Measurements from ENCODE around the gene STAB2.

DNA sequence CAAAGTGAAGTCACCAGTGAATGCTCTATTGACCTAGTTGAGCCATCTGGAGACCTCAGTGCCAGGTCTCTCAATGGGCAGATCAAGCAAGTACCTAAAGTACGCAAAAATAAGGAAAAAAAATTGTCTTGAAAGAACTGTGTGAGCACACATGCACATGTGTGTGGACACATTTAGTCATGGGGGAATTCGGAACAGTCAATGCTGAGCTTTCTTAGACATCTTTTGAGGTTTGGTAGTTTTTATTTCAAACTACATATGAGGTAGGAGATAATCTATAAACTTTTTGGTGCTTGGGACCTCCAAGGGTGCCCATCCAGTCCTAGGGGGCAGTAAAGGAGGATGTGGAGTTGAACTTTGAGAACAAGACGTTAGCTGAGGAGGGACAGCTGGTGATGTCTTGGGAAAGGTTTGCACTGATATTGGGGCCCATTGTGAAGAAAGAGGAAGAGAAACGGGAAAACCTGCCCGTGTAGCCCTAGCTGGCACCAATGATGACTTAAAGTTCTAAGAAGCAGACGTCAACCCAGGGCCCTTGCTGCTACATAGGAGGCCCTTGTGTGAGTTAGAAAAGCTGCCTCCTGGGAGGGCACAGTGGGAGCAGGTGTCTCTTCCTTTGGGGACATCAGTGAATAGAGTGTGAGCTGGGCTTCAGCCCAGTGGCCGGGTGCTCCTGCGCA lies 129.6 kb downstream of the STAB2 start:
- TF ChIP-seq CTCF (IDR thresholded peaks at IDR 0.05), result no peak
- no peak for TF ChIP-seq POLR2A (IDR thresholded peaks at IDR 0.05)

Measured in ovary (tissue), 3 donors.